GM21381 (cell line): ENCODE results near the gene EIF3D.

Experiments
- ATAC-seq: cut with Tn5 transposase; IDR thresholded peaks from one replicate; pipeline ENCODE4 v1.9.1; 2021; ENCODE audit warnings: mild to moderate bottlenecking, moderate library complexity; ENCODE audit not compliant: unreplicated experiment

The EIF3D gene, protein sequence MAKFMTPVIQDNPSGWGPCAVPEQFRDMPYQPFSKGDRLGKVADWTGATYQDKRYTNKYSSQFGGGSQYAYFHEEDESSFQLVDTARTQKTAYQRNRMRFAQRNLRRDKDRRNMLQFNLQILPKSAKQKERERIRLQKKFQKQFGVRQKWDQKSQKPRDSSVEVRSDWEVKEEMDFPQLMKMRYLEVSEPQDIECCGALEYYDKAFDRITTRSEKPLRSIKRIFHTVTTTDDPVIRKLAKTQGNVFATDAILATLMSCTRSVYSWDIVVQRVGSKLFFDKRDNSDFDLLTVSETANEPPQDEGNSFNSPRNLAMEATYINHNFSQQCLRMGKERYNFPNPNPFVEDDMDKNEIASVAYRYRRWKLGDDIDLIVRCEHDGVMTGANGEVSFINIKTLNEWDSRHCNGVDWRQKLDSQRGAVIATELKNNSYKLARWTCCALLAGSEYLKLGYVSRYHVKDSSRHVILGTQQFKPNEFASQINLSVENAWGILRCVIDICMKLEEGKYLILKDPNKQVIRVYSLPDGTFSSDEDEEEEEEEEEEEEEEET

DNA sequence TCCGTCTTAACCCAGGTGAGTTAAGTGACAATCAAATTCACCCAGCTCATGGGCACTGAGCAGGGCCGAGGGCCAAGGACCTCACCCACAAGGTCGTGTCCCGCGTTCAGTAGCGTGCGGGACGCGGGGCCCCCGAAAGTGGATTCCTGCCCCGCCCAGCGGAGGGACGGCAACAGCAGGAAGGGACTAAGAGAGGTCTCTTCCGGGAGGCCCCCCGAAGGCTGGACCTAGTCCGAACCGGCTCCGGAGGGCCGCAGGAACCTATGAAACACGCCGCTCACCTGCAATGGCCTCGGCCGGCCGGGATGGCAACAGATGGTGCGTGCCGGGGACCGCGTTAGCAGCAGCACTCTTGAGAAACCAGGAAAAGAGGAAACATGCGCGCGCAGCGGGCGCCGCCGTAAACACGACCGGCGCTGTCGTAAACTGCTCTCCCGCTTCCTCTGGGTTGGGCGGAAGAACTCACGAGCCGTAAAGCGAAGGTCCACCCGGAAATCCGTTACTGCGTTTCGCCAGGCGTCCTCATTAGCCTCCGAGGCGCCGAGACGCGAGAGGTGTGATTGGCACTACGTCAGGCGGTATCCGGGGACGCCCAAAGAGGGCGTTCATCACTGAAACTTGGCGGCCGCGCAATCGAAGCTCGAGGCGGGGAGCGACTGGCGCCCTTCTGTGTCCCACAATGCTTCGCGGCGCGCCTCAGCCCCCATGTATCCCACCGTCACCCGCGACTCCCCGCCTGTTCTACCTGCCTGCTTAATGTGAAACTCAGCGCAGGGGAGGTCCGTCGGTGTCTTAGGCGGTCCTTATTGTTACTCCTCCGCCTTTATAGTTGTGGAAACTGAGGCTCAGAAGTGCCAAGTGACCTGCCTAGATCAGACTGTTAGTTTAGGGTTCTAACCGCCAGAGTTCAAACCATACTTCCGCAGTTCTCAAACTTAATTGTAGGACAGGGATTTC, at the start of gene EIF3D:
Gene EIF3D (minus strand): TSS at position 372 of the 957 bp plus-strand sequence. CDS start 3,045 bp downstream, outside the sequence.
- peak; percentile 93 for ATAC-seq

DNA sequence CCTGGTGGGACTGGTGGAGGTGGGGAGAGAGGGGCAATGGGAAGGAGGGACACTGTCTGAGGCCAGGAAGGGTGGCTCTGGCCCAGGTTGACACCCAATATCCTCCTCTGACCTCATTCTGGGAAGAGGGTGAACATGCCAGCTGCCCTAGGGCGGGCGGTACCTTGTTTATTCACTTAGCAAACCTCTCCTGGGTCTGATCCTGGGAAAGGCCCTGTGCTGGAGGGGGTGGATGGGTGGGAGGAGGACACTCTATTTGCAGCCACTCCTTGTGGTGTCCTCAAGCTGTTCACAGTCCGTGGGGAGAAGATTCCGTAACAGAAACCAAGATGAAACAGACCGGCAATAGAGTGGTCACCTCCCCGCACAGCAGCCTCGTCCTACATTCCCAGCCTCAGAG, 49.7 kb upstream of the EIF3D start:
- no peak for ATAC-seq

GRCh38 chr22:36577019-36577418, 48.1 kb upstream of the EIF3D start:
- ATAC-seq = no peak

DNA sequence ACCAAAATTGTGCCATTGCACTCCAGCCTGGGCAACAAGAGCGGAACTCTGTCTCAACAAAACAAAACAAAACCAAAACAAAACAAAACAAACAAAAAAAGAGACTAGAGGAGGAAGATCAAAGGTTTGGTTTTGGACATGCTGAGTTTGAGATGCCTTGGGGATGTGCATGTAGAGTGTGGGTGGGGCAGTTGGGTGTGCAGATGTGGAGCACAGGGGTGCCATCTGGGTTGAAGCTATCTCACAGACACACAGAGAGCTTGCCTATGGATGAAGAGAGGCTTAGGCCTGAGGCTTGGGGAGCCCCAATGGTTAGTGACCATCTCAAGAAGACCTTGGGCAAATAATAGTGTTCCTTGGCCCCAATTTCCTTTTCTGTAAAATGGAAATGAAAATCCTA, 45.8 kb upstream of the EIF3D start:
- no peak for ATAC-seq

DNA sequence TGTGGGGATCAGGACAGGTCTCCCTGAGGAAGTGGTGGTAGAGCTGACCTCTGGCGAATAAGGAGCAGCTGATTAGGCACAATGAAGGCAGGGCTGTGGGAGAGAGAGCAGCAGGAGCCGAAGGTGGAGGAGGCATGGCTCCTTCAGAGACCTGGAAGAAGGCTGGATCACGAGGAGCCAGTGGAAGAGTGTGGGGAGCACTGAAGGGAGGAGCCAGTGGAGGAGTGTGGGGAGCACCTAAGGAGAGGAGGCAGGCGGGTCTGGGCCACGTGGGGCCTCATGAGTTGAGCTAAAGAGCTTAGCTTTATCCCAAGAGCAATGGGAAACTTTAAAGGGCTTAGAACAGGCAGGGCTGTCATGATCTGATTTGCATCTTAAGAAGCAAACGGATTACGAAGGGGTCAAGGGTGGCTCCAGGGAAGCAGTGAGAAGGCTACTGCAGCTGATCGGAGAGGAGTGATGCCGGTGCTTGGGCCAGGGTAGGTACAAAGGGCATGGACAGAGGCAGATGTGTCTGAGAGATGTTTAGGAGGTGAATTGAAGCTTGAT, 44.9 kb upstream of the EIF3D start:
- ATAC-seq = no peak

DNA sequence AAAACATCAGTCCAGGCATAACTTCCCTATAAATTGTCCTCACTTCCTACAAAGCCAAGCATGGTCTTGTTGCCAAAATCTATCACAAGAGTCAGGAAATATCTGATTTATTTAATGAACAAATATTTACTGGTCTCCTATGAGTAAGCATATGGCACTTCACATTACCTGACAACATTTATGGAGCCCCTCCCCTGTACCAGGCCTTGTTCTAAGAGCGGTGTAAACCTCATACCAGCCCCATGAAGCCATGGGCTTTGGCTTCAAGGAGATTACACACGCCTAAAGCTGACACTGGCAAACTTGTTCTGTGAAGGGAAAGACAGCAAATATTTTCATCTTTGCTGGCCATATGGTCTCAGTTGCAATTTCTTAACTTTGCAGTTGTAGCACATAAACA, 43.0 kb upstream of the EIF3D start:
- ATAC-seq = no peak

DNA sequence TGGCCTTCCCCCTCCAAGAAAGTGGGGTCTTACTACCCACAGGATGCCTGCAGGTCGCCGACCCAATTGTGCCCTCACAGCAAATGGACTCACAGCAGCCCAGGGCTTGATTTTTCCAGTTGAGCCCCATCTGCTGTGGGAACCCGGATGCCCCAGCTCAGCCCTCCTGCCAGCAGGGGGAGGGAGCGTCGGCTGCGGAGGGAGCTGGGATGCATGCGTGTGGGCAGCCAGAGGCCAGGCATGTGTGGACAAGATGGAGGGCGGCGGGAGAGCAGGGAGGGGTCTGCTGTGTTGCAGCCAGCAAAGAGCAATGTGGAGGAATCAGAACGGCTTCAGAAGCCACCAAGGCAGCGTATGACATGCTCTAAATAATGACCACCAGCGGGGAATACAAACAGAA, 41.0 kb upstream of the EIF3D start:
- no peak for ATAC-seq

DNA sequence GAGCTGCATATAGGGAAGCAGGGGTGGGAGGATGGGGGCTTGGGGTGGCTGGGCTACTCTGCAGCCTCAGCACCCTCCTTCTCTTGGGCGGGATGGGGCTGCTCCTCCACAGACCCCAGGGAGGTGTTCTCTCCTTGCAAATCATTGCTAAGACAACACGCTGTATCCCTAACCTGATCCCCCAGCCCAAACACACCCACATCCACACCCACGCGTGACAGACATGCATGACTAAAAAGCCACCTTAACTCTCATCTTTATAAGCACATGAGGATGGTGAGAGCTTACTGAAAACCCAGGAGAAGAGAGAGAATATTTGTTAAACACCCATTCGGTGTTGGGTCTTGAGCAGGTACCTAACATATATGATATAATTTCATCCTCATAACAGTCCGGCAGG, 39.9 kb upstream of the EIF3D start:
- ATAC-seq = no peak

GRCh38 chr22:36566720-36567119, 37.8 kb upstream of the EIF3D start:
- no peak for ATAC-seq

- no peak for ATAC-seq
Observed at GRCh38 chr22:36565686-36566085, 36.7 kb upstream of the EIF3D start.

DNA sequence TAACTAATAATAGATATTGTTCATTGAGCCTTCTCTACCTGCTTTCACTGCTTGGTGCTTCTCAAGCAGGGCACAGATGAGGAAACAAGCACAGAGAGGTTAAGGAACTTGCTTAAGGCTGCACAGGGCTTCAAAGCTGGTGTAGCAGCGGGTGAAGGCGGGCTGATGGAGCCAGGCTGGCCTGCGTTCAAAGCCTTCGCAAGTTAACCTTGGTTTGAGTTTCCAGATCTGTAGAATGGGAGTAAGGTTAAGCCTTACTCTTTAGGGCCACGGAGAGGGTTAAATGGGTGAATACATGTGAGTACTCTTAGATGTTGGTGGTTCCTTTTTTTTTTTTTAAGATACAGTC, 36.2 kb upstream of the EIF3D start:
- ATAC-seq = no peak

- ATAC-seq = no peak
Observed at GRCh38 chr22:36564422-36565158, 35.6 kb upstream of the EIF3D start.

GRCh38 chr22:36563898-36564297, 34.9 kb upstream of the EIF3D start:
- ATAC-seq = no peak

DNA sequence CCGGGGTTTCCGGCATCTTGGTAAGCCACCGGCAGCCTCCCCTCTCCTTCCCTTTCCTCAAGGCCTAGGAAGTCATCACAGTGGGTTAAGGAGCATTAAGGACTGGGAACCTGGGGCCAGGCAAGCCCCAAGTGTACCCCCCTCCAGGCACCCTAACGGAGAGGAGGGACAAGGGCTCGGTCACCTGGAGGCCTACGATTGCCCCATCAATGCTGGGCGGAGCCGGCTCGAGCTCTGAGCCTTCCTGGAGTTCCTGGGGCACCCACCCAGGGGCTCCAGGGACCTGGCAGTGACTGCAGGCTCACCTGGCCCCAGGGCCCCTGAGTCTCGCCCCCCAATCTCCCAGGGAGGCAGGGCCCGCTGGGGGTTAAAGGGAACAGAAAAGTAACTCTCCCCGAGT, 34.5 kb upstream of the EIF3D start:
- ATAC-seq = no peak

DNA sequence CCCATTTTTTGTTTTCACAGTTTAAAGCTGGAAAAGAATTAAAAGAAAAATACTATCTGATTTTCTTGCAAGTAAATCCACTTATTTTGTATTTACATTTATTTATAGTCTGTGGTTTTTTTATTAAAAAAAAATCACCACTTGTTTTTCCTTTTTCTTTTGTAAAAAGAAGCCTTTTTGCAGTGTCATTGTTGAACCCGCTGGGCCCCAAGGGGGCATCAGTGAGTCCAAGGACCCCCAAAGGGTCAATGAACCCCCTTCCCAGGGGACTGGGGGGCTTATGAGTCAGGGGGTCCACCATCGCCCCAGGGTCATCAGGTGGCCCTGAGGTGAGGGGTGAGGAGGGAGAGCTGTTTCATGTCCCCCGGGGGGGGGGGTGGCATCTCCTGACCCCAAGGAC, 34.0 kb upstream of the EIF3D start:
- no peak for ATAC-seq

DNA sequence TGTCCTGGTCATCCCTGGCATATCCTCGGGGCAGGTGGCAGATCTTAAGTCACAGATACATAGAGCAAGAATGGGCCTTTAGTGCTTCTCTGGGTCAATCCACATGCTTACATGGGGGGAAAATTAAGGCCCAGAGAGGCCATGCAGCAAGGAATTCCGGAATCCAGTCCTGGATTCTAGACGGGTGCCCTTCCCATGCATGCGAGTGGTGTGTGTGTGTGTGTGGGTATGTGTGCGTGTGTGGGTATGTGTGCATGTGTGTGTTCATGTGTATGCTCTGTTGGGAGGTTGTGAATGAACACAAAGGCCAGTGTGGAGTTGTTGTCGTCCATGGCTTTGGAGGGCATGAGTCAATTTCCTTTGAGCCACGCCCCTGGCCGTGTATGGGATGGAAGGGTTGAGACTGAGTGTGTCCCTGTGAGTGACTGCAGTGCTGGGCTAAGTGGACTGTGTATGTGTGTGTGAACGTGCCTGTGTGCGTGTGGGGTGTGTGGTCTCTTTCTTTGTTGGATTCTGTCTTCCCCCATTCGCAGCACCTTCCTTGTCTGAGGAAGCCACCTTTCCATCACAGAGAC, 33.4 kb upstream of the EIF3D start:
- ATAC-seq = no peak

- ATAC-seq = no peak
Observed at GRCh38 chr22:36561291-36561811, 32.4 kb upstream of the EIF3D start.

DNA sequence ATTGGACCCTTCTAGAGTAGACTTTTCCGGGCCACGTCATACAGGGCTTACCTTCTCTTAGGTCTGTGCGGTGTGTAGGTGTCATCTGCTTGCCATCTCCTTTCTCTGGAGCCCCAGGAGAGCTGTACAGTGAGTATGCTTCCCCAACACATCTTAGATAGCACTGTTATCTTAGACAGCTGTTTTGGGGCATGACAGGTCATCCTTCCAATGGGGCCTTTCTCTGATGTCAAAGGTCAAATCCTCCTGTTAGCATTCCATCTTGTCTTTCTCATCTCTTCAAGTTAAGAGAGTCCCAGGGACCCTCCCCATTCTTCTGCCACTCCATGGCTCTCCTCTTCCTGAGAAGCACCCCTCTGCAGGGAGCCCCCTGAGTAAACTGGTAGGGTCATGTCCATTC, 31.0 kb upstream of the EIF3D start:
- ATAC-seq = no peak

- no peak for ATAC-seq
Observed at GRCh38 chr22:36554098-36554497, 25.1 kb upstream of the EIF3D start.

DNA sequence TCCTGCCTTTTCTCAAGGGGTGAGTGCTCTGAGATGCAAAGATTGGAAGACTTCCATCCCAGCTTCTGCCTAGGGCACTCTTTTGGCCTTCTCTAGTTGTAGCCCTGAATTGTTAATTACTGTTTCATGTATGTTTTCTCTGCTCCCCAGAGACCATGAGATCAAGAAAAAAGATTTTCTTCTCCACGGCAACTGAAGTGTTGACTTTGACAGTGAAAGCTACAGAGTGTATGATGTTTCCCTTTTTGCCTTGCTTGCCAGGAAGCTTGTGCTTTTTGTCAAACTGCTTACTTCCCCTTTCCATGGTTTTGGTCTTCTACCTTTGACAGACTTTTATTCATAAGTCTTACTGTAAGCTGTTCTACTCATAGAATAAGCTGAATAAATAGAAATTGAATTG, 23.3 kb upstream of the EIF3D start:
- ATAC-seq = no peak
